ENCODE results near the gene SLC6A19. TPM values are rescaled to one million over a fixed set of nuclear protein-coding genes. Genes with fewer than 3 reads are reported as not detected.

The SLC6A19 gene
- total RNA-seq, 2 experiments from 2014 or later: not detected

DNA sequence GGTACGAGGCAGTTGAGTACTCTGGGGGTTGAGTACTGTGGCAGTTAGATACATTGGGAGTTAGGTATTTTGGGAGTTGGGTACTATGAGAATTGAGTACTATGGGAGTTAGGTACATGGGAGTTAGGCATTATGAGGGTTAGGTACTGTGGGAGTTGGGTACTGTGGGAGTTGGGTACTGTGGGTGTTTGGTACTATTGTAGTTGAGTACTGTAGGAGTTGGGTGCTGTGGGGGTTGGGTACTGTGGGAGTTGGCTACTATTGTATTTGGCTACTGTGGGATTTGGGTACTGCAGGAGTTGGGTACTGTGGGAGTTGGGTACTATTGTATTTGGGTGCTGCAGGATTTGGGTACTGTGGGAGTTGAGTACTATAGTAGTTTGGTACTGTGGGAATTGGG is 4.8 kb upstream of the SLC6A19 start:
- no peaks in the 10 kb centered on the region for H3K4me1 Mint-ChIP-seq (ENCODE audit: low read depth)
- no peak overlapping the region for H3K4me3 Mint-ChIP-seq
- ChIA-PET POLR2A (no interaction called here), CTCF (no interaction called here)
- intact Hi-C loops (cut with DNase I, micrococcal nuclease): loop anchor here in 1 of 2 experiments (10.0 kb wide), 1 partner anchor 218 kb away; no protein-coding TSS in a partner anchor
- peaks cover 7% of the 10 kb centered on the region for H3K27me3 Mint-ChIP-seq
- H3K4me1 ChIP-seq (ENCODE audit: insufficient read depth, low read length): no peaks in the 10 kb centered on the region
- H3K36me3 Mint-ChIP-seq (ENCODE audit: low read depth): no peaks in the 10 kb centered on the region
- H3K36me3 ChIP-seq (ENCODE audit: insufficient read depth, low read length): no peaks in the 10 kb centered on the region
- ATAC-seq (ENCODE audit: poor library complexity) (no peak), DNase-seq (no peak)
- no peak overlapping the region for H3K4me3 ChIP-seq (ENCODE audit: low read length)
- H3K27me3 ChIP-seq (ENCODE audit: control insufficient read depth in 1 of 2, insufficient read depth in 2 of 2, low read length in 2 of 2): peaks cover 0 to 3% of the 10 kb centered on the region in 2 experiments
- peaks cover 0 to 14% of the 10 kb centered on the region in 2 experiments for H3K9me3 ChIP-seq (ENCODE audit: control insufficient read depth in 1 of 2, insufficient read depth in 1 of 2, low read length in 2 of 2)
- no peaks in the 10 kb centered on the region for H3K9me3 Mint-ChIP-seq
- TF ChIP-seq, protein P1, sequence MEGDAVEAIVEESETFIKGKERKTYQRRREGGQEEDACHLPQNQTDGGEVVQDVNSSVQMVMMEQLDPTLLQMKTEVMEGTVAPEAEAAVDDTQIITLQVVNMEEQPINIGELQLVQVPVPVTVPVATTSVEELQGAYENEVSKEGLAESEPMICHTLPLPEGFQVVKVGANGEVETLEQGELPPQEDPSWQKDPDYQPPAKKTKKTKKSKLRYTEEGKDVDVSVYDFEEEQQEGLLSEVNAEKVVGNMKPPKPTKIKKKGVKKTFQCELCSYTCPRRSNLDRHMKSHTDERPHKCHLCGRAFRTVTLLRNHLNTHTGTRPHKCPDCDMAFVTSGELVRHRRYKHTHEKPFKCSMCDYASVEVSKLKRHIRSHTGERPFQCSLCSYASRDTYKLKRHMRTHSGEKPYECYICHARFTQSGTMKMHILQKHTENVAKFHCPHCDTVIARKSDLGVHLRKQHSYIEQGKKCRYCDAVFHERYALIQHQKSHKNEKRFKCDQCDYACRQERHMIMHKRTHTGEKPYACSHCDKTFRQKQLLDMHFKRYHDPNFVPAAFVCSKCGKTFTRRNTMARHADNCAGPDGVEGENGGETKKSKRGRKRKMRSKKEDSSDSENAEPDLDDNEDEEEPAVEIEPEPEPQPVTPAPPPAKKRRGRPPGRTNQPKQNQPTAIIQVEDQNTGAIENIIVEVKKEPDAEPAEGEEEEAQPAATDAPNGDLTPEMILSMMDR (IDR thresholded peaks at IDR 0.05): no peak
- H3K27ac ChIP-seq (ENCODE audit: low read depth in 1 of 2, low read length in 2 of 2): no peak overlapping the region
- no peak overlapping the region for H3K27ac Mint-ChIP-seq

DNA sequence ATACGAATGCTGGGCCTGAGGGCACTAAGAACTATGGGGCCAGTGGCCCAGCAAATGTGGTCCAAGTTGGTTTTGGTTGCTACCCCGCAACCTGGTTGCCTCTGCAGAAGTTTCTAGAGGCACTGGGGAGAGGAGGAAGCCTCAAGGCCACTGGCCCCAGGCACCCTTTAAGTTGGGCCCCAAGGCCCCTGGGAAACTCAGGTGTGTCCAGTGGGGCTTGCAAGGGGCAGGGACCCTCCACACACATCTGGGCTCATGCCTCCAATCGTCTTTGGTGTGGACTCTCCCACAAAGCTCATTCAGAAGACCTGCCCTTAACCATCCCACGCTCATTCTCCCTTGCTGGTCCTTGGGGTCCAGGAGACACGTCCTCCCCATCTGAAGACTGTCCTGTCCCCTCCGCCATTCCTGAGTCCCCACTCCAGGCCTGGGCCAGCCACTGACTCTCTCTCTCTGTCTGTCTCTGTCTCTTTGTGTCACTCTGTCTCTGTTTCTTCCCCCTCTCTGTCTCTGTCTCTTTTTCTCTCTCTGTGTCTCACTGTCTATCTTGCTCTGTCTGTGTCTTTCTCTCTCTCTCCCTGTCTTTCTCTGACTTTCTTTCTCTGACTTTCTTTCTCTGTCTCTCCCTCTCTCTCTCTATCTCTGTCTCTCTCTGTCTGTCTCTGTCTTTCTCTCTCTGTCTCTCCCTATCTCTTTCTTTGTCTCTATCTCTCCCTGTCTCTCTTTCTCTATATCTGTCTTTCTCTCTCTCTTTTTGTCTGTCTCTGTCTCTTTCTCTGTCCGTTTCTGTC is 3.3 kb upstream of the SLC6A19 start:
- Histone ChIP-seq H3K4me3 (ENCODE audit: low read length) (no peak overlapping the region), H3K27ac (ENCODE audit: low read depth in 1 of 2, low read length in 2 of 2) (no peak overlapping the region), H3K4me1 (ENCODE audit: insufficient read depth, low read length) (no peaks in the 10 kb centered on the region), H3K36me3 (ENCODE audit: insufficient read depth, low read length) (no peaks in the 10 kb centered on the region), H3K9me3 (ENCODE audit: control insufficient read depth in 1 of 2, insufficient read depth in 1 of 2, low read length in 2 of 2) (peaks cover 0 to 19% of the 10 kb centered on the region in 2 experiments), H3K27me3 (ENCODE audit: control insufficient read depth in 1 of 2, insufficient read depth in 2 of 2, low read length in 2 of 2) (peaks cover 0 to 3% of the 10 kb centered on the region in 2 experiments)
- DNase-seq: no peak
- Mint-ChIP-seq H3K9me3 (no peaks in the 10 kb centered on the region), H3K4me3 (no peak overlapping the region), H3K27ac (no peak overlapping the region), H3K4me1 (ENCODE audit: low read depth) (no peaks in the 10 kb centered on the region), H3K36me3 (ENCODE audit: low read depth) (no peaks in the 10 kb centered on the region), H3K27me3 (peaks cover 7% of the 10 kb centered on the region)
- ChIA-PET POLR2A (no interaction called here), CTCF (no interaction called here)
- intact Hi-C loops (cut with DNase I, micrococcal nuclease): loop anchor here in 1 of 2 experiments (10.0 kb wide), 1 partner anchor 217 kb away; no protein-coding TSS in a partner anchor
- TF ChIP-seq, protein P1 (IDR thresholded peaks at IDR 0.05): no peak
- ATAC-seq (ENCODE audit: poor library complexity): no peak

DNA sequence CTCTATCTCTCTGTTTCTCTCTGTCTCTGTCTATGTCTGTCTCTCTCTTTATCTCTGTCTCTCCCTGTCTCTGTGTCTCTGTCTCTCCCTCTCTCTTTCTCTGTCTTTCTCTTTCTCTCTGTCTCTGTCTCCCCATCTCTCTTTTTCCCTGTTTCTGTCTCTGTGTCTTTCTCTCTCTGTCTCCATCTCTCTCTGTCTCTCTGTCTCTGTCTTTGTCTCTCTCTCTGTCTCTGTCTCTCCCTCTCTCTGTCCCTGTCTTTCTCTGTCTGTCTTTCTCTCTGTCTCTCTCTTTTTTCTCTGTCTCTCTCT is 2.1 kb upstream of the SLC6A19 start:
- H3K9me3 Mint-ChIP-seq: no peaks in the 10 kb centered on the region
- H3K27ac Mint-ChIP-seq: no peak overlapping the region
- H3K36me3 Mint-ChIP-seq (ENCODE audit: low read depth): no peaks in the 10 kb centered on the region
- no peaks in the 10 kb centered on the region for H3K36me3 ChIP-seq (ENCODE audit: insufficient read depth, low read length)
- no peaks in the 10 kb centered on the region for H3K4me1 Mint-ChIP-seq (ENCODE audit: low read depth)
- POLR2A ChIA-PET: no interaction called here
- no peak overlapping the region for H3K4me3 ChIP-seq (ENCODE audit: low read length)
- ATAC-seq (ENCODE audit: poor library complexity) (no peak), DNase-seq (no peak)
- TF ChIP-seq, protein P1 (IDR thresholded peaks at IDR 0.05): no peak
- intact Hi-C loops (cut with DNase I, micrococcal nuclease): loop anchor here in 1 of 2 experiments (10.0 kb wide), 1 partner anchor 216 kb away; no protein-coding TSS in a partner anchor
- H3K27ac ChIP-seq (ENCODE audit: low read depth in 1 of 2, low read length in 2 of 2): no peak overlapping the region
- no peaks in the 10 kb centered on the region for H3K4me1 ChIP-seq (ENCODE audit: insufficient read depth, low read length)
- CTCF ChIA-PET: no interaction called here
- H3K4me3 Mint-ChIP-seq: no peak overlapping the region
- peaks cover 0 to 14% of the 10 kb centered on the region in 2 experiments for H3K9me3 ChIP-seq (ENCODE audit: control insufficient read depth in 1 of 2, insufficient read depth in 1 of 2, low read length in 2 of 2)
- peaks cover 7% of the 10 kb centered on the region for H3K27me3 Mint-ChIP-seq
- H3K27me3 ChIP-seq (ENCODE audit: control insufficient read depth in 1 of 2, insufficient read depth in 2 of 2, low read length in 2 of 2): peaks cover 0 to 3% of the 10 kb centered on the region in 2 experiments
